Upper lobe of left lung (tissue), 4 donors: ENCODE results near the gene XPNPEP3.

Experiments
- EP300 ChIP-seq, 4 donors: sonication (generic); formaldehyde crosslinking; IDR thresholded peaks; one replicate each; pipeline ENCODE4 v1.5.1; 2017; ENCODE audit warnings: antibody characterized with exemption in 4 of 4, control low read depth in 2 of 4
- POLR2A ChIP-seq, 4 donors: fragments of 450-650 bp; IDR thresholded peaks; one replicate each; pipeline ENCODE4 v1.5.1; 2016 to 2017; ENCODE audit warnings: antibody characterized with exemption in 4 of 4, mild to moderate bottlenecking in 2 of 4
- POLR2AphosphoS5 ChIP-seq, 2 donors: sonication (generic); formaldehyde crosslinking; IDR thresholded peaks; one replicate each; pipeline ENCODE4 v1.5.1; 2017; ENCODE audit warnings: antibody characterized with exemption in 2 of 2
- TF ChIP-seq, protein P1 (sequence below), 6 experiments: fragments of 450-650 bp in 4 of 6; fragments of 200-600 bp in 2 of 6; sonication (generic) in 2 of 6; IDR thresholded peaks; one replicate each; pipeline ENCODE4 v1.5.1; 2016 to 2019; ENCODE audit warnings: antibody characterized with exemption in 6 of 6

DNA sequence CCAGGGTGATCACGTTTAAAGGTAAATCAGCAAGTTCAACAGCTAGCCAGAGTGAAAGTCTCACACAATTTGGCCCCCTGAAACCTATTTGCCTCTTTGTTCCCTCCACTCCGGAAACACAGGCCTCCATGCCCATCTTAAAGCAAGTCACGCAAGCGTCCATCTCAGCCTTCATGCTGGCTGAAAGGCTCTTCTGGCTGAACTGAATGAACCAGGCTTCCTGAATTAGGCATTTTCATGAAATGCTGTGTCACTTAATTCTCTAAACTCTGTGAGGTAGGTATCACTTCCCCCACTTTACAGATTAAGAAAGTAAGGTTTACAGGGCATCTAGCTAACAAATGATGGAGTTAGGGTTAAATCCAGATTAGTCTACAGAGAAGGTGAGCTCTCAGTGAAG is 39.2 kb upstream of the XPNPEP3 start:
- no peak for TF ChIP-seq POLR2A (IDR thresholded peaks at IDR 0.05)
- TF ChIP-seq, protein P1, sequence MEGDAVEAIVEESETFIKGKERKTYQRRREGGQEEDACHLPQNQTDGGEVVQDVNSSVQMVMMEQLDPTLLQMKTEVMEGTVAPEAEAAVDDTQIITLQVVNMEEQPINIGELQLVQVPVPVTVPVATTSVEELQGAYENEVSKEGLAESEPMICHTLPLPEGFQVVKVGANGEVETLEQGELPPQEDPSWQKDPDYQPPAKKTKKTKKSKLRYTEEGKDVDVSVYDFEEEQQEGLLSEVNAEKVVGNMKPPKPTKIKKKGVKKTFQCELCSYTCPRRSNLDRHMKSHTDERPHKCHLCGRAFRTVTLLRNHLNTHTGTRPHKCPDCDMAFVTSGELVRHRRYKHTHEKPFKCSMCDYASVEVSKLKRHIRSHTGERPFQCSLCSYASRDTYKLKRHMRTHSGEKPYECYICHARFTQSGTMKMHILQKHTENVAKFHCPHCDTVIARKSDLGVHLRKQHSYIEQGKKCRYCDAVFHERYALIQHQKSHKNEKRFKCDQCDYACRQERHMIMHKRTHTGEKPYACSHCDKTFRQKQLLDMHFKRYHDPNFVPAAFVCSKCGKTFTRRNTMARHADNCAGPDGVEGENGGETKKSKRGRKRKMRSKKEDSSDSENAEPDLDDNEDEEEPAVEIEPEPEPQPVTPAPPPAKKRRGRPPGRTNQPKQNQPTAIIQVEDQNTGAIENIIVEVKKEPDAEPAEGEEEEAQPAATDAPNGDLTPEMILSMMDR (IDR thresholded peaks at IDR 0.05), result no peak
- no peak for TF ChIP-seq EP300 (IDR thresholded peaks at IDR 0.05)
- TF ChIP-seq POLR2AphosphoS5 (IDR thresholded peaks at IDR 0.05), result no peak
